Measurements from ENCODE around the gene LHFPL2. TPM values are rescaled to one million over a fixed set of nuclear protein-coding genes. Genes with fewer than 3 reads are reported as not detected.

LHFPL2 gene
- total and polyA plus RNA-seq, 2 experiments from 2014 or later = 10.6 to 50.8 TPM

DNA sequence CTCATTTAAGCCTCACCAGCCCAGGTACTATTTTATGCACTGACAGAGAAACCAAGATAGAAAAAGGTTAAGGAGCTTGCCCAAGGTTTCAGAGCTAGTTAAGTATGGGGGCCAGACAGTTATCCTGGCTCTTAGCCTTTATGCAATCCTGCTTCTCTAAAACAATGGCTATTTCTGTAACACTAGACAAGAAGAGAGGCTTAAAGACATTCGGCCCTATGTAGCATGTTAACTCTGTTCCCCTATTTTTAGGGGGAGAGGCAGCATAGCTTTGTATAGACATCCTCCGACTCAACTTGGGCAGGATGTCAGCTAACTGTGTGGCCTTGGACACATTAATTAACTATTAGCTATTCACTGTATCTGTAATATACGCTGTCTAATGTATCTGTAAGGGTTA, 54.6 kb downstream of the LHFPL2 start:
- TF ChIP-seq NANOG (IDR thresholded peaks at IDR 0.05; ENCODE audit: borderline replicate concordance) = no peak
- TF ChIP-seq, protein P1, sequence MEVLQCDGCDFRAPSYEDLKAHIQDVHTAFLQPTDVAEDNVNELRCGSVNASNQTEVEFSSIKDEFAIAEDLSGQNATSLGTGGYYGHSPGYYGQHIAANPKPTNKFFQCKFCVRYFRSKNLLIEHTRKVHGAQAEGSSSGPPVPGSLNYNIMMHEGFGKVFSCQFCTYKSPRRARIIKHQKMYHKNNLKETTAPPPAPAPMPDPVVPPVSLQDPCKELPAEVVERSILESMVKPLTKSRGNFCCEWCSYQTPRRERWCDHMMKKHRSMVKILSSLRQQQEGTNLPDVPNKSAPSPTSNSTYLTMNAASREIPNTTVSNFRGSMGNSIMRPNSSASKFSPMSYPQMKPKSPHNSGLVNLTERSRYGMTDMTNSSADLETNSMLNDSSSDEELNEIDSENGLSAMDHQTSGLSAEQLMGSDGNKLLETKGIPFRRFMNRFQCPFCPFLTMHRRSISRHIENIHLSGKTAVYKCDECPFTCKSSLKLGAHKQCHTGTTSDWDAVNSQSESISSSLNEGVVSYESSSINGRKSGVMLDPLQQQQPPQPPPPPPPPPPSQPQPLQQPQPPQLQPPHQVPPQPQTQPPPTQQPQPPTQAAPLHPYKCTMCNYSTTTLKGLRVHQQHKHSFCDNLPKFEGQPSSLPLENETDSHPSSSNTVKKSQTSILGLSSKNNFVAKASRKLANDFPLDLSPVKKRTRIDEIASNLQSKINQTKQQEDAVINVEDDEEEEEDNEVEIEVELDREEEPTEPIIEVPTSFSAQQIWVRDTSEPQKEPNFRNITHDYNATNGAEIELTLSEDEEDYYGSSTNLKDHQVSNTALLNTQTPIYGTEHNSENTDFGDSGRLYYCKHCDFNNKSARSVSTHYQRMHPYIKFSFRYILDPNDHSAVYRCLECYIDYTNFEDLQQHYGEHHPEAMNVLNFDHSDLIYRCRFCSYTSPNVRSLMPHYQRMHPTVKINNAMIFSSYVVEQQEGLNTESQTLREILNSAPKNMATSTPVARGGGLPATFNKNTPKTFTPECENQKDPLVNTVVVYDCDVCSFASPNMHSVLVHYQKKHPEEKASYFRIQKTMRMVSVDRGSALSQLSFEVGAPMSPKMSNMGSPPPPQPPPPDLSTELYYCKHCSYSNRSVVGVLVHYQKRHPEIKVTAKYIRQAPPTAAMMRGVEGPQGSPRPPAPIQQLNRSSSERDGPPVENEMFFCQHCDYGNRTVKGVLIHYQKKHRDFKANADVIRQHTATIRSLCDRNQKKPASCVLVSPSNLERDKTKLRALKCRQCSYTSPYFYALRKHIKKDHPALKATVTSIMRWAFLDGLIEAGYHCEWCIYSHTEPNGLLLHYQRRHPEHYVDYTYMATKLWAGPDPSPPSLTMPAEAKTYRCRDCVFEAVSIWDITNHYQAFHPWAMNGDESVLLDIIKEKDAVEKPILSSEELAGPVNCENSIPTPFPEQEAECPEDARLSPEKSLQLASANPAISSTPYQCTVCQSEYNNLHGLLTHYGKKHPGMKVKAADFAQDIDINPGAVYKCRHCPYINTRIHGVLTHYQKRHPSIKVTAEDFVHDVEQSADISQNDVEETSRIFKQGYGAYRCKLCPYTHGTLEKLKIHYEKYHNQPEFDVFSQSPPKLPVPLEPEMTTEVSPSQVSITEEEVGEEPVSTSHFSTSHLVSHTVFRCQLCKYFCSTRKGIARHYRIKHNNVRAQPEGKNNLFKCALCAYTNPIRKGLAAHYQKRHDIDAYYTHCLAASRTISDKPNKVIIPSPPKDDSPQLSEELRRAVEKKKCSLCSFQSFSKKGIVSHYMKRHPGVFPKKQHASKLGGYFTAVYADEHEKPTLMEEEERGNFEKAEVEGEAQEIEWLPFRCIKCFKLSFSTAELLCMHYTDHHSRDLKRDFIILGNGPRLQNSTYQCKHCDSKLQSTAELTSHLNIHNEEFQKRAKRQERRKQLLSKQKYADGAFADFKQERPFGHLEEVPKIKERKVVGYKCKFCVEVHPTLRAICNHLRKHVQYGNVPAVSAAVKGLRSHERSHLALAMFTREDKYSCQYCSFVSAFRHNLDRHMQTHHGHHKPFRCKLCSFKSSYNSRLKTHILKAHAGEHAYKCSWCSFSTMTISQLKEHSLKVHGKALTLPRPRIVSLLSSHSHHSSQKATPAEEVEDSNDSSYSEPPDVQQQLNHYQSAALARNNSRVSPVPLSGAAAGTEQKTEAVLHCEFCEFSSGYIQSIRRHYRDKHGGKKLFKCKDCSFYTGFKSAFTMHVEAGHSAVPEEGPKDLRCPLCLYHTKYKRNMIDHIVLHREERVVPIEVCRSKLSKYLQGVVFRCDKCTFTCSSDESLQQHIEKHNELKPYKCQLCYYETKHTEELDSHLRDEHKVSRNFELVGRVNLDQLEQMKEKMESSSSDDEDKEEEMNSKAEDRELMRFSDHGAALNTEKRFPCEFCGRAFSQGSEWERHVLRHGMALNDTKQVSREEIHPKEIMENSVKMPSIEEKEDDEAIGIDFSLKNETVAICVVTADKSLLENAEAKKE (CRISPR knock-in tag; IDR thresholded peaks at IDR 0.05) = no peak
- TF ChIP-seq, protein P2, sequence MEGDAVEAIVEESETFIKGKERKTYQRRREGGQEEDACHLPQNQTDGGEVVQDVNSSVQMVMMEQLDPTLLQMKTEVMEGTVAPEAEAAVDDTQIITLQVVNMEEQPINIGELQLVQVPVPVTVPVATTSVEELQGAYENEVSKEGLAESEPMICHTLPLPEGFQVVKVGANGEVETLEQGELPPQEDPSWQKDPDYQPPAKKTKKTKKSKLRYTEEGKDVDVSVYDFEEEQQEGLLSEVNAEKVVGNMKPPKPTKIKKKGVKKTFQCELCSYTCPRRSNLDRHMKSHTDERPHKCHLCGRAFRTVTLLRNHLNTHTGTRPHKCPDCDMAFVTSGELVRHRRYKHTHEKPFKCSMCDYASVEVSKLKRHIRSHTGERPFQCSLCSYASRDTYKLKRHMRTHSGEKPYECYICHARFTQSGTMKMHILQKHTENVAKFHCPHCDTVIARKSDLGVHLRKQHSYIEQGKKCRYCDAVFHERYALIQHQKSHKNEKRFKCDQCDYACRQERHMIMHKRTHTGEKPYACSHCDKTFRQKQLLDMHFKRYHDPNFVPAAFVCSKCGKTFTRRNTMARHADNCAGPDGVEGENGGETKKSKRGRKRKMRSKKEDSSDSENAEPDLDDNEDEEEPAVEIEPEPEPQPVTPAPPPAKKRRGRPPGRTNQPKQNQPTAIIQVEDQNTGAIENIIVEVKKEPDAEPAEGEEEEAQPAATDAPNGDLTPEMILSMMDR (conservative IDR thresholded peaks at IDR 0.05; ENCODE audit: low read depth in 2 of 2) = no peak
- TF ChIP-seq STAT1 (IDR thresholded peaks at IDR 0.05; ENCODE audit: unreplicated experiment) = no peak
- no peak for TF ChIP-seq ZNF331 (CRISPR knock-in tag; IDR thresholded peaks at IDR 0.05; ENCODE audit: low read depth)
- no peak for TF ChIP-seq POLR2AphosphoS5 (IDR thresholded peaks at IDR 0.05; ENCODE audit: low read depth)
- TF ChIP-seq, protein P3, sequence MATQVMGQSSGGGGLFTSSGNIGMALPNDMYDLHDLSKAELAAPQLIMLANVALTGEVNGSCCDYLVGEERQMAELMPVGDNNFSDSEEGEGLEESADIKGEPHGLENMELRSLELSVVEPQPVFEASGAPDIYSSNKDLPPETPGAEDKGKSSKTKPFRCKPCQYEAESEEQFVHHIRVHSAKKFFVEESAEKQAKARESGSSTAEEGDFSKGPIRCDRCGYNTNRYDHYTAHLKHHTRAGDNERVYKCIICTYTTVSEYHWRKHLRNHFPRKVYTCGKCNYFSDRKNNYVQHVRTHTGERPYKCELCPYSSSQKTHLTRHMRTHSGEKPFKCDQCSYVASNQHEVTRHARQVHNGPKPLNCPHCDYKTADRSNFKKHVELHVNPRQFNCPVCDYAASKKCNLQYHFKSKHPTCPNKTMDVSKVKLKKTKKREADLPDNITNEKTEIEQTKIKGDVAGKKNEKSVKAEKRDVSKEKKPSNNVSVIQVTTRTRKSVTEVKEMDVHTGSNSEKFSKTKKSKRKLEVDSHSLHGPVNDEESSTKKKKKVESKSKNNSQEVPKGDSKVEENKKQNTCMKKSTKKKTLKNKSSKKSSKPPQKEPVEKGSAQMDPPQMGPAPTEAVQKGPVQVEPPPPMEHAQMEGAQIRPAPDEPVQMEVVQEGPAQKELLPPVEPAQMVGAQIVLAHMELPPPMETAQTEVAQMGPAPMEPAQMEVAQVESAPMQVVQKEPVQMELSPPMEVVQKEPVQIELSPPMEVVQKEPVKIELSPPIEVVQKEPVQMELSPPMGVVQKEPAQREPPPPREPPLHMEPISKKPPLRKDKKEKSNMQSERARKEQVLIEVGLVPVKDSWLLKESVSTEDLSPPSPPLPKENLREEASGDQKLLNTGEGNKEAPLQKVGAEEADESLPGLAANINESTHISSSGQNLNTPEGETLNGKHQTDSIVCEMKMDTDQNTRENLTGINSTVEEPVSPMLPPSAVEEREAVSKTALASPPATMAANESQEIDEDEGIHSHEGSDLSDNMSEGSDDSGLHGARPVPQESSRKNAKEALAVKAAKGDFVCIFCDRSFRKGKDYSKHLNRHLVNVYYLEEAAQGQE (IDR thresholded peaks at IDR 0.05; ENCODE audit: unreplicated experiment) = no peak
- no peak for TF ChIP-seq JUNB (IDR thresholded peaks at IDR 0.05; ENCODE audit: unreplicated experiment)
- no peak for TF ChIP-seq CREB1 (CRISPR knock-in tag; IDR thresholded peaks at IDR 0.05; ENCODE audit: low read depth)
- TF ChIP-seq, protein P4, sequence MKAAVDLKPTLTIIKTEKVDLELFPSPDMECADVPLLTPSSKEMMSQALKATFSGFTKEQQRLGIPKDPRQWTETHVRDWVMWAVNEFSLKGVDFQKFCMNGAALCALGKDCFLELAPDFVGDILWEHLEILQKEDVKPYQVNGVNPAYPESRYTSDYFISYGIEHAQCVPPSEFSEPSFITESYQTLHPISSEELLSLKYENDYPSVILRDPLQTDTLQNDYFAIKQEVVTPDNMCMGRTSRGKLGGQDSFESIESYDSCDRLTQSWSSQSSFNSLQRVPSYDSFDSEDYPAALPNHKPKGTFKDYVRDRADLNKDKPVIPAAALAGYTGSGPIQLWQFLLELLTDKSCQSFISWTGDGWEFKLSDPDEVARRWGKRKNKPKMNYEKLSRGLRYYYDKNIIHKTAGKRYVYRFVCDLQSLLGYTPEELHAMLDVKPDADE (IDR thresholded peaks at IDR 0.05) = no peak
- TF ChIP-seq ZNF114 (CRISPR knock-in tag; IDR thresholded peaks at IDR 0.05) = no peak
- TF ChIP-seq EZH2phosphoT487 (IDR thresholded peaks at IDR 0.05; ENCODE audit: unreplicated experiment) = no peak
- no peak for TF ChIP-seq EZH2 (IDR thresholded peaks at IDR 0.05; ENCODE audit: low read depth, unreplicated experiment)
- Histone ChIP-seq H3K36me3 (ENCODE audit: insufficient read depth) (no peaks in the 10 kb centered on the region), H2AFZ (no peak overlapping the region), H3K27me3 (ENCODE audit: insufficient read depth) (no peaks in the 10 kb centered on the region), H4K20me1 (replicated peaks; ENCODE audit: insufficient read depth) (peaks cover 12% of the 10 kb centered on the region; the same call in 1 of the 2 replicates), H3F3A (replicated peaks; ENCODE audit: low read depth) (no peaks in the 10 kb centered on the region), H3K4me1 (ENCODE audit: insufficient read depth) (peaks cover 34% of the 10 kb centered on the region), H3K4me2 (no peak overlapping the region), H3K79me2 (replicated peaks; ENCODE audit: insufficient read depth) (peaks cover 81% of the 10 kb centered on the region), H3K4me3 (no peak overlapping the region), H3K9me2 (ENCODE audit: insufficient read depth) (no peaks in the 10 kb centered on the region), H3K27ac (ENCODE audit: low read depth) (no peak overlapping the region)
- Mint-ChIP-seq H3K27ac (no peak overlapping the region), H3K9me3 (no peaks in the 10 kb centered on the region), H3K36me3 (ENCODE audit: low read depth) (peaks cover 13% of the 10 kb centered on the region), H3K4me3 (no peak overlapping the region), H3K4me1 (peaks cover 62% of the 10 kb centered on the region), H3K27me3 (ENCODE audit: insufficient read depth, low read depth, poor library complexity) (no peaks in the 10 kb centered on the region)
- ATAC-seq (no peak), DNase-seq (ENCODE audit: low spot score) (no peak)
